ENCODE measurements around the gene CDCA4.
A peak's percentile ranks its signal among the peaks of the same experiment; 100 is the strongest.
"Not testable (repeated sequence)": the region's sequence is repeated elsewhere in the genome, so short reads cannot be mapped to it uniquely, and the experiment has no call there.

CDCA4 gene

DNA sequence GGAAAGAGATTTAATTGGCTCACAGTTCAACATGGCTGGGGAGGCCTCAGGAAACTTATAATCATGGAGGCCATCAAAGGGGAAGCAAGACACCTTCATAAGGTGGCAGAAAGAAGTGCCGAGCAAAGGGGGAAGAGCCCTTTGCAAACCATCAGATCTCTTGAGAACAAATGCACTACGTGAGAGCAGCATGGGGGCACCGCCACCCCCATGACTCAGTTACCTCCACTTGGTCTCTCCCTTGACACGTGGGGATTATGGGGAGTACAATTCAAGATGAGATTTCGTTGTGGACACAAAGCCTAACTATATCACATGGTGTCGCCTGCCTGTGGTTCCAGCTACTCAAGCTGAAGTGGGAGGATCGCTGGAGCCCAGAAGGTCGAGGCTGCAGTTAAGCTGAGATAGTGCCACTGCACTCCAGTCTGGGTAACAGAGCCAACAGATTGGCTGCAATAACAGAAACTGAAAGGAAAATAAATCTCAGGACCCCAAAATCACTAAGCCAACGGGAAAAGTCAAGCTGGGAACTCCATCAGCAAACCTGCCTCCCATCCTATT is 10.0 kb upstream of the CDCA4 start:
- Histone ChIP-seq H3K4me3 (ENCODE audit: low read depth, low read length) (no peak overlapping the region), H3K36me3 (no peaks in the 10 kb centered on the region), H3K4me1 (no peaks in the 10 kb centered on the region), H3K27me3 (no peaks in the 10 kb centered on the region; the same call in 1 of the 2 replicates), H3K9me3 (no peaks in the 10 kb centered on the region)
- TF ChIP-seq, protein P1, sequence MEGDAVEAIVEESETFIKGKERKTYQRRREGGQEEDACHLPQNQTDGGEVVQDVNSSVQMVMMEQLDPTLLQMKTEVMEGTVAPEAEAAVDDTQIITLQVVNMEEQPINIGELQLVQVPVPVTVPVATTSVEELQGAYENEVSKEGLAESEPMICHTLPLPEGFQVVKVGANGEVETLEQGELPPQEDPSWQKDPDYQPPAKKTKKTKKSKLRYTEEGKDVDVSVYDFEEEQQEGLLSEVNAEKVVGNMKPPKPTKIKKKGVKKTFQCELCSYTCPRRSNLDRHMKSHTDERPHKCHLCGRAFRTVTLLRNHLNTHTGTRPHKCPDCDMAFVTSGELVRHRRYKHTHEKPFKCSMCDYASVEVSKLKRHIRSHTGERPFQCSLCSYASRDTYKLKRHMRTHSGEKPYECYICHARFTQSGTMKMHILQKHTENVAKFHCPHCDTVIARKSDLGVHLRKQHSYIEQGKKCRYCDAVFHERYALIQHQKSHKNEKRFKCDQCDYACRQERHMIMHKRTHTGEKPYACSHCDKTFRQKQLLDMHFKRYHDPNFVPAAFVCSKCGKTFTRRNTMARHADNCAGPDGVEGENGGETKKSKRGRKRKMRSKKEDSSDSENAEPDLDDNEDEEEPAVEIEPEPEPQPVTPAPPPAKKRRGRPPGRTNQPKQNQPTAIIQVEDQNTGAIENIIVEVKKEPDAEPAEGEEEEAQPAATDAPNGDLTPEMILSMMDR (IDR thresholded peaks at IDR 0.05; ENCODE audit: low read depth, low read length), result no peak
- DNase-seq, result no peak

DNA sequence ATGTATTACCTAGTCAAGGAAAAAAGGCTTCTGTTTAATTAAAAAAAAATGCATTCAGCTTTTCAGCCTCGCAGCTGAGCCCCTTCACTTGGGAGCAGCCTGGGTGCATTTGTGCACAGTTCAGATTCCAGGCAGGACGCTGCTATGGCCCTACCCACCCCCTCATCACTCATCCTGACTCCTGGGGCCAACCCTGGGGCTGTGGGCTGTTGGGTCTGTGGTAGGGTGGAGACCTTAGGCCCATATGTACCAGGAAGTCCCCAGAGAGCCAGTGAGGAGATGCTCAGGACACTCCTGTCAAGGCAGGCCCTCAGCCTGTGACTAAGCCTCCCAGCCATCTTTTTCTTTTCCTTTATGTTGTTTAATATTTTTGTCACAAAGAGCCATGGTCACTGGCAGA is 9.3 kb upstream of the CDCA4 start:
- TF ChIP-seq, protein P1 (IDR thresholded peaks at IDR 0.05; ENCODE audit: low read depth, low read length), result no peak
- H3K4me1 ChIP-seq, result no peaks in the 10 kb centered on the region
- H3K4me3 ChIP-seq (ENCODE audit: low read depth, low read length), result no peak overlapping the region
- H3K36me3 ChIP-seq, result no peaks in the 10 kb centered on the region
- no peak for DNase-seq
- H3K9me3 ChIP-seq, result no peaks in the 10 kb centered on the region
- no peaks in the 10 kb centered on the region; the same call in 1 of the 2 replicates for H3K27me3 ChIP-seq

DNA sequence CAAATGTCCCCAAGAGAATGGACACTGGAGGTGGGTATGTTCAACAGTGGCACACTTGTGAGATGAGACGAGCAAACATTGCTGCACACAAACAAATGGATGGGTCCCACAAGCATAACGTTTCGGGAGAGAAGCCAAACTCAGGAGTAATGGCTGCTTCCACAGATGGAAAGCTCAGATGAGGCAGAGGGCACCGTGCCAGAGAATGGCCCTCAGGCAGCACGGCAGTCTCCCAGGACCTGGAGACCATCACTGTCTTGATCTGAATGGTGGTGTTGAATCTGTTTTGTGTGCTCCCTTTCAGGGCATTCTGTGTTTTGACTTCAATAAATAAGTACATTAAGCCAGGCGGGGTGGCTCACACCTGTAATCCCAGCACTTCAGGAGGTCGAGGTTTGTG is 8.5 kb upstream of the CDCA4 start:
- Histone ChIP-seq H3K4me1 (no peaks in the 10 kb centered on the region), H3K27me3 (no peaks in the 10 kb centered on the region; the same call in 1 of the 2 replicates), H3K9me3 (no peaks in the 10 kb centered on the region), H3K4me3 (ENCODE audit: low read depth, low read length) (no peak overlapping the region), H3K36me3 (no peaks in the 10 kb centered on the region)
- peak; percentile 73 for DNase-seq
- TF ChIP-seq, protein P1 (IDR thresholded peaks at IDR 0.05; ENCODE audit: low read depth, low read length), result no peak

DNA sequence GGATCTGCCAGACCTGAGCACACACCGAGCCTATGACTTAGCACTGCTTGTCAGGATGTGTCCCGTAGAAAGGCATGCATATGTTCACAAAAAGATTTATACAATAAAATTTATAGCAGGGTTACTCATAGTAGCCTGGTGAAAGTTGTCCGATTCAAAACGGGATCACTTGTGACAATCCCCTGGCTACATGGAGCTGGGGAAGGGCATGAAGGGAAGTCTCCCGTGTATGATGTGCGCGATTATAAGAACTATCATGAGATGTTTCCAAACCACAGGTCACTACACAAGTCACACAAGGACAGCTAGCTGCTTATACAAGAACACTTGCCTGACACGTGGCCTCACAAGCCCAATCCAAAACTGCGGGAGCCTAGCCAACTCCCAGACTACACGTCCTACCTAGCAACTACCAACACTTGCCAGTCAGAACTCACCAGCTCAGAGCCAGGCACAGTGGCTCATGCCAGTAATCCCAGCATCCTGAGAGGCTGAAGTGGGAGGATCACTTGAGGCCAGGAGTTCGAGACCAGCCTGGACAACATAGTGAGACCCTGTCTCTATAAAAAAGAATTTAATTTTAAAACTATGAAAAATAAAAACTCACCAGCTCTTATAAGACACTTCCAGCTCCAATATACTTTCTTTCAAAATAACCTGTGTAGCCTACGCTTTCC is 7.5 kb upstream of the CDCA4 start:
- H3K4me3 ChIP-seq (ENCODE audit: low read depth, low read length), result no peak overlapping the region
- no peaks in the 10 kb centered on the region for H3K9me3 ChIP-seq
- no peaks in the 10 kb centered on the region for H3K27me3 ChIP-seq
- H3K4me1 ChIP-seq, result no peaks in the 10 kb centered on the region
- no peaks in the 10 kb centered on the region for H3K36me3 ChIP-seq
- no peak for DNase-seq
- TF ChIP-seq, protein P1 (IDR thresholded peaks at IDR 0.05; ENCODE audit: low read depth, low read length), result no peak

DNA sequence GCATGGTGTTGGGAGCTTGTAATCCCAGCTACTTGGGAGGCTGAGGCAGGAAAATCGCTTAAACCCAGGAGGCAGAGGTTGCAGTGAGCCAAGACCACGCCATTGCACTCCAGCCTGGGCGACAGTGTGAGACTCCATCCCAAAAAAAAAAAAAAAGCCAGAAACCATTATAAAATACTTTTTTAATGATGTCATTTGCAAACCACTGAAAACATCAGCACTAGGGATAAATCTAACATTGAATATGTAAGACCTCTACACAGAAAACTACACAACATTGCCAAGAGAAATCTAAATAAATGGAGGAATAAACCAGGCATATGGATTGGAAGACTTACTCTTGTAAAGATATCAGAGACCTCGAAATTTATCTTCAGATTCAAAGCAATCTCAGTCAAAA is 6.8 kb upstream of the CDCA4 start:
- DNase-seq; H3K9me3 ChIP-seq; H3K36me3 ChIP-seq; H3K4me1 ChIP-seq; H3K27me3 ChIP-seq; H3K4me3 ChIP-seq (ENCODE audit: low read depth, low read length): not testable (repeated sequence)

DNA sequence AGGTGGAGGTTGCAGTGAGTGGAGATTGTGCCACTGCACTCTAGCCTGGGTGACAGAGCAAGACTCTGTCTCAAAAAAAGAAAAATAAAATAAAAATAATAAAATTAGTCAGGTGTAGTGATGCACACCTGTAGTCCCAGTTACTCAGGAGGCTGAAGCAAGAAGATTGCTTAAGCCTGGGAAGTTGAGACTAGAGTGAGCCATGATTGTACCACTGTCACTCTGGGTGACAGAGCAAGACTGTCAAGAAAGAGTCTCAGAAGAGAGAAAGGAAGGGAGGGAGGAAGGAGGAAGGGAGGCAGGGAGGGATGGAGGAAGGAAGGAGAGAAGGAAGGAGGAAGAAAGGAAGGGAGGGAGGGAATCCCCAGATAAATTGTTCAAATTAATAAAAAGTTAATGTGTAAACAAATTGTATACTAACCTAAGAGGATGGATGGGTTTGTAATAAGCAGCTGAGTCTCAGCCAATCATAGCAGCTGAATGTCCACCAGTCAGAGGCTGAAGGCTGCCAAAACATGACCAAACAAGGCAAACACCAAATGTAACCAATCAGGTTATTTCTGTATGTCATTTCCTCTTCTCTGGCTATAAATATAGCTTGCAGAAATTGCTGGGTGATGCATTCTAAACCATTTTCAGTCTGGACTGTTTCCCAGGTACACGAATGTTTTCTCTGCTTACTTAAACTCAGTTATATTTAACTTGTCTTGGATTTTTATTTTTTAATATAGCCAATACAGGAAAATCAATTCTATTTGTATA is 6.1 kb upstream of the CDCA4 start:
- H3K36me3 ChIP-seq, result no peaks in the 10 kb centered on the region
- no peak for DNase-seq
- H3K27me3 ChIP-seq, result no peaks in the 10 kb centered on the region
- H3K9me3 ChIP-seq, result no peaks in the 10 kb centered on the region
- TF ChIP-seq, protein P1 (IDR thresholded peaks at IDR 0.05; ENCODE audit: low read depth, low read length), result no peak
- H3K4me3 ChIP-seq (ENCODE audit: low read depth, low read length), result no peak overlapping the region
- H3K4me1 ChIP-seq, result no peaks in the 10 kb centered on the region

All from BE2C (cell line).